MM.1S (cell line): ENCODE measurements around the gene PLEKHM3.

Experiments used
- DNase-seq: peaks from one replicate; pipeline ENCODE4 v3.0.0-alpha.2; 2015
- H2AFZ ChIP-seq: fragments of 300-600 bp; sonication (generic); 2 replicates; pipeline ENCODE4 v1.6.0; 2016; ENCODE audit warnings: antibody characterized with exemption, low read length
- H3F3A ChIP-seq: fragments of 300-600 bp; sonication (generic); 2 replicates; pipeline ENCODE4 v1.6.1; 2016; ENCODE audit warnings: mild to moderate bottlenecking, antibody characterized with exemption, low read length, moderate library complexity, mixed read lengths; ENCODE audit not compliant: insufficient read depth
- H3K27ac ChIP-seq: fragments of 300-600 bp; sonication (generic); 2 replicates; pipeline ENCODE4 v1.5.1; 2016; ENCODE audit warnings: mild to moderate bottlenecking, low read length
- H3K27me3 ChIP-seq: fragments of 300-600 bp; sonication (generic); replicated peaks from 2 replicates; pipeline ENCODE4 v1.6.0; 2016; ENCODE audit warnings: low read length; ENCODE audit not compliant: insufficient read depth
- H3K36me3 ChIP-seq: fragments of 300-600 bp; sonication (generic); replicated peaks from 2 replicates; pipeline ENCODE4 v1.6.1; 2016; ENCODE audit warnings: mild to moderate bottlenecking, low read length, mixed read lengths; ENCODE audit not compliant: insufficient read depth
- H3K4me1 ChIP-seq: fragments of 300-600 bp; sonication (generic); 2 replicates; pipeline ENCODE4 v1.6.1; 2016; ENCODE audit warnings: low read length, mixed read lengths
- H3K4me2 ChIP-seq: fragments of 300-600 bp; sonication (generic); 2 replicates; pipeline ENCODE4 v1.6.0; 2016; ENCODE audit warnings: low read depth, low read length
- H3K4me3 ChIP-seq: fragments of 300-600 bp; sonication (generic); 2 replicates; pipeline ENCODE4 v1.5.1; 2016; ENCODE audit warnings: low read length, mixed read lengths
- H3K79me2 ChIP-seq: fragments of 300-600 bp; sonication (generic); 2 replicates; pipeline ENCODE4 v1.6.1; 2016; ENCODE audit warnings: mixed run types, low read length, mixed read lengths
- H3K9ac ChIP-seq: fragments of 300-600 bp; sonication (generic); 2 replicates; pipeline ENCODE4 v1.6.1; 2016; ENCODE audit warnings: low read length, mixed read lengths
- H3K9me2 ChIP-seq: fragments of 300-600 bp; sonication (generic); replicated peaks from 2 replicates; pipeline ENCODE4 v1.6.1; 2016; ENCODE audit warnings: mild to moderate bottlenecking, low read length, mixed read lengths; ENCODE audit not compliant: insufficient read depth
- H3K9me3 ChIP-seq: fragments of 300-600 bp; sonication (generic); replicated peaks from 2 replicates; pipeline ENCODE4 v1.6.1; 2016; ENCODE audit warnings: mild to moderate bottlenecking, low read length, mixed read lengths; ENCODE audit not compliant: insufficient read depth
- H4K20me1 ChIP-seq: fragments of 300-600 bp; sonication (generic); 2 replicates; pipeline ENCODE4 v1.6.1; 2016; ENCODE audit warnings: mild to moderate bottlenecking, low read length, moderate library complexity, mixed read lengths; ENCODE audit not compliant: insufficient read depth
- EZH2 ChIP-seq: fragments of 300-600 bp; sonication (generic); optimal IDR thresholded peaks from 2 replicates; pipeline ENCODE3; 2017; ENCODE audit warnings: low read depth, mild to moderate bottlenecking, antibody characterized with exemption, low read length, mixed read lengths
- EZH2phosphoT487 ChIP-seq: fragments of 300-600 bp; sonication (generic); IDR thresholded peaks from 2 replicates; pipeline ENCODE4 v1.6.1; 2018; ENCODE audit warnings: antibody characterized with exemption, low read length
- TF ChIP-seq, protein P1 (sequence below): fragments of 300-600 bp; sonication (generic); IDR thresholded peaks from 2 replicates; pipeline ENCODE4 v1.5.1; 2016; ENCODE audit warnings: antibody characterized with exemption, low read length, mixed read lengths

The PLEKHM3 gene

DNA sequence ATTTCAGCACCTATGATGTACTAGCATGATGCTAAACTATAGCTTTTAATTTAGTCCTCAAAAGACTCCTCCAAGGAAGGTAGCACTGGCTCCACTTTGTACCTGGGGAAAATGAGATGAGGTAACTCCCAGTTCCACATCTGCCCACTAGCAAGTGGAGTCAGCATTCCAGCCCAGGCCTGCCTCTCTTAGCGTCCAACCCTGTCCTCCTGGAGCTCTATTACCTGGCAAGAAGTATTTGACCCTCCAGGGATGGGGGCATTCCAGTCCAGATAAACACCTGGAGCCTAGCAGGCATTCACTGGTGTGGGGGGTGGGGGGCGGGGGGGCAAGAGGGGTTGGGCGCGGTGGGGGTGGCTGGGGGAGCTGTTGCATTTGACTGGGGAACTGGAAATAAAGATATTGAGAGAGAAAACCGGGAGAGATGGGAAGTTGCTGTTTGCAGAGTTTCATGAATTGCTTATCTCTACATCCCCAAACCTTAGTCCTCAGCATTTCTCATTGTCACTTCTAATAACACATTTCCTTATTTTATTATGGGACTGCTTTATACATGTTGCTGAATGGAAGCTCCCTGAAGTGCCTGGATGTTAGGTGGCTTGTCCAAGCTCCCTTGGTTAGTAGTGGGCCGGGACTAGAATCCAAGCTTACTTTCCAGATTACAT is 233.6 kb downstream of the PLEKHM3 start:
- Histone ChIP-seq H3K9me3 (no peaks in the 10 kb centered on the region), H3K4me2 (no peak overlapping the region), H3K4me3 (no peak overlapping the region), H4K20me1 (no peaks in the 10 kb centered on the region), H3K79me2 (no peaks in the 10 kb centered on the region), H3K27me3 (no peaks in the 10 kb centered on the region), H3F3A (no peaks in the 10 kb centered on the region), H3K36me3 (no peaks in the 10 kb centered on the region), H3K27ac (no peak overlapping the region), H3K9ac (no peak overlapping the region), H3K9me2 (no peaks in the 10 kb centered on the region), H2AFZ (no peak overlapping the region), H3K4me1 (no peaks in the 10 kb centered on the region)
- DNase-seq = no peak
- TF ChIP-seq, protein P1, sequence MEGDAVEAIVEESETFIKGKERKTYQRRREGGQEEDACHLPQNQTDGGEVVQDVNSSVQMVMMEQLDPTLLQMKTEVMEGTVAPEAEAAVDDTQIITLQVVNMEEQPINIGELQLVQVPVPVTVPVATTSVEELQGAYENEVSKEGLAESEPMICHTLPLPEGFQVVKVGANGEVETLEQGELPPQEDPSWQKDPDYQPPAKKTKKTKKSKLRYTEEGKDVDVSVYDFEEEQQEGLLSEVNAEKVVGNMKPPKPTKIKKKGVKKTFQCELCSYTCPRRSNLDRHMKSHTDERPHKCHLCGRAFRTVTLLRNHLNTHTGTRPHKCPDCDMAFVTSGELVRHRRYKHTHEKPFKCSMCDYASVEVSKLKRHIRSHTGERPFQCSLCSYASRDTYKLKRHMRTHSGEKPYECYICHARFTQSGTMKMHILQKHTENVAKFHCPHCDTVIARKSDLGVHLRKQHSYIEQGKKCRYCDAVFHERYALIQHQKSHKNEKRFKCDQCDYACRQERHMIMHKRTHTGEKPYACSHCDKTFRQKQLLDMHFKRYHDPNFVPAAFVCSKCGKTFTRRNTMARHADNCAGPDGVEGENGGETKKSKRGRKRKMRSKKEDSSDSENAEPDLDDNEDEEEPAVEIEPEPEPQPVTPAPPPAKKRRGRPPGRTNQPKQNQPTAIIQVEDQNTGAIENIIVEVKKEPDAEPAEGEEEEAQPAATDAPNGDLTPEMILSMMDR = no peak
- no peak for TF ChIP-seq EZH2phosphoT487

DNA sequence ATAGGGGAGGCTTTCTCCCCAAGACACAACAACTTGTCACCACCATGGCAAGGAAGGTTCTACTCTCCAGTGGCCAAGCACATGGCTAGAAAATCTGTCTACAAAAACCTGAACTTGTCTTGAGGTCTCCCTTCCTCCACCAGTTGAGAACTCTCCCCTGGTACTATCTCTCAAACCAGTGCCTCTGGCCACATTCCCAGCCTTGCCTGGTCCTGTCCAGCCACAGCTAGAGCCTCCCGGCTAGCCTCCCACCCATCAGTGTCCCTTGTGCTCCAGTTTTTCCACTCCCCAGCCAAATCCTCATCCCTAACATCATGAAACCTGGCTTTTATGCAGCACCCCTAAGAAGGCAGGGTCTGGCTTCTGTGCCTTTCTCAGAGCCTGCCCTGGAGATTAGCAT is 234.4 kb downstream of the PLEKHM3 start:
- Histone ChIP-seq H3K9ac (no peak overlapping the region), H2AFZ (no peak overlapping the region), H3K4me3 (no peak overlapping the region), H3K9me3 (no peaks in the 10 kb centered on the region), H3K4me1 (no peaks in the 10 kb centered on the region), H4K20me1 (no peaks in the 10 kb centered on the region), H3K36me3 (no peaks in the 10 kb centered on the region), H3F3A (no peaks in the 10 kb centered on the region), H3K4me2 (no peak overlapping the region), H3K9me2 (no peaks in the 10 kb centered on the region), H3K27ac (no peak overlapping the region), H3K79me2 (no peaks in the 10 kb centered on the region), H3K27me3 (no peaks in the 10 kb centered on the region)
- TF ChIP-seq EZH2phosphoT487 (no peak), EZH2 (no peak)
- TF ChIP-seq, protein P1 = no peak
- DNase-seq = no peak

DNA sequence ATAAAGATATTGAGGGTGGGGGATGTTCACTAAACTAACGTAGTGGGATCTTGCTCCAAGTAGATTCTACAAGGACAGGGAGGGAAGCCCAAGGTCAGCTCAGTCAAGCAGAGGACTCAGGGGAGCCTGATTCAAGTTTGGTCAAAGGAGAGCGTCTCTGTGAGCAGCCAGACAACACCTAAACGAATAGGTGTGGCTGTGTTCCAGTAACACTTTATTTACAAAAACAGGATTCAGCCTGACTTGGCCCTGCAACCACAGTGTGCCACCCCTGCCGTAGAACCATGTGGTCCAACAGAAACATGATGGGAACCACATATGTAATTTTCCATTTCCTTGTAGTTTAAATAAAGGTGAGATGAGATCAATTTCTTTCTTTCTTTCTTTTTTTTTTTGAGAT is 237.5 kb downstream of the PLEKHM3 start:
- Histone ChIP-seq H3K4me3 (no peak overlapping the region), H3F3A (no peaks in the 10 kb centered on the region), H3K36me3 (no peaks in the 10 kb centered on the region), H3K9ac (no peak overlapping the region), H3K4me1 (no peaks in the 10 kb centered on the region), H3K27me3 (no peaks in the 10 kb centered on the region), H4K20me1 (no peaks in the 10 kb centered on the region), H3K9me2 (no peaks in the 10 kb centered on the region), H3K9me3 (no peaks in the 10 kb centered on the region), H3K27ac (no peak overlapping the region), H3K4me2 (no peak overlapping the region), H2AFZ (no peak overlapping the region), H3K79me2 (no peaks in the 10 kb centered on the region)
- no peak for DNase-seq
- TF ChIP-seq EZH2 = no peak
- TF ChIP-seq, protein P1 = no peak
- no peak for TF ChIP-seq EZH2phosphoT487
